ENCODE data around the gene ECD.
"Not testable (repeated sequence)": the region's sequence is repeated elsewhere in the genome, so short reads cannot be mapped to it uniquely, and the experiment has no call there.

Gene ECD

DNA sequence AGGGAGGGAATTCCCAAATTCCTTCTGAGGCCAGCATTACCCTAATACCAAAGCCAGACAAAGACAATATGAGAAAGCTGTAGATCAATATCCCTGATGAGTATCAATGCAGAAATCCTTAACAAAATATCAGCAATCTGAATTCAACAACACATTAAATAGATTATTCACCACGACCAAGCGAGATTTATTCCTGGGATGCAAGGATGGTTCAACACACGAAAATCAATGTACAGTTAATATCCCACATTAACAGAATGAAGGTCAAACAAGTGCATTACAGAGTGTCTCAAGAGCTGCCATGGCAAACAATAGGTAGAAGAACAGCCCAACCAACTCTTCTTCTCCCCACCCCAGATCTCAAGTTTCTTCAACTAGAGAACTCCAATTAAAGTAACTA, 6.1 kb downstream of the ECD start:
- H3K4me3 ChIP-seq (ENCODE audit: low read depth, low read length) = no peak overlapping the region
- no peak for DNase-seq (ENCODE audit: low read depth)

DNA sequence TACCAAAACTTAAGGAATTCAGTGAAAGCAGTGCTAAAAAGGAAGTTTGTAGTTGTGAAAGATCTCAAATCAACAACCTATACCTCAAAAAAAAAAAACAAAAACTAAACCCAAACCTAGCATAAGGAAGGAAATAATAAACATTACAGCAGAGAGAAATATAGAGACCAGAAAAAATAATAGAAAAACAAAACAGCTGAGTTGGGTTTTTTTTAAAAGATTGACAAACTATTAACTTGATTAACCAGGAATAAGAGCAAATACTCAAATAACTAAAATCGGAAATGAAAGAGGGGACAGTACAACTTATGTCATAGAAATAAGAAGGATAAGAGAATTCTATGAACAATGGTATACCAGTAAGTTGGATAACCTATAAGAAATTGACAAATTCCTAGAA, 6.7 kb downstream of the ECD start:
- H3K4me3 ChIP-seq (ENCODE audit: low read depth, low read length) = no peak overlapping the region
- DNase-seq (ENCODE audit: low read depth) = no peak

DNA sequence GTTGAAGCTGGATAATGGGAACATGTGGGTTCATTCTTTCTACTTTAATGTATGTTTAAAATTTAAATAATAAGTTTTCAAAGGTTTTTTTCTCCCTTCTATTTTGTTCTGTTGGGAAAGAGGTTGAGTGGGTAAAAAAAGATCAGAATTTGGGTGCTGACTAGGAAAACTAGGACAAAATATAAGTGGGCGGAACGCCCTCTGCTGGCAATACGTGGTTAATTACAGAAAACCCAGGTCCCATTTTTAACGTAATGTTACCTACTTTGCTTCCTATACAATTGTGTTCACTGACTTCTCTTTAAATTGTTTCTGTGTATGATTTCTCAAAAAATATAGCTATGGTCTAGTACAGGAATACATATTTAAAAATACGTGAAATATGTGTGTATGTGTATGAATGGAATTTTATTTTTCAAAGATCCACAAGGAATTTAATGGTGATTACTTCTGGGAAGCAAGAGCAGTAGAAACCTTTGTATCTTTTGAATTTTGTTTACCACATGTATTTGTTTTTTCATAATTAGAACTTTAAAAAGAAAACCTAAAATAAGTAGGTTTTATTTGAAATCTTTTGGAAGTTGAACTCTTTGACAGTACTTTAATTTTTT, 8.7 kb downstream of the ECD start:
- DNase-seq (ENCODE audit: low read depth) = peak; percentile 8
- no peak overlapping the region for H3K4me3 ChIP-seq (ENCODE audit: low read depth, low read length)

DNA sequence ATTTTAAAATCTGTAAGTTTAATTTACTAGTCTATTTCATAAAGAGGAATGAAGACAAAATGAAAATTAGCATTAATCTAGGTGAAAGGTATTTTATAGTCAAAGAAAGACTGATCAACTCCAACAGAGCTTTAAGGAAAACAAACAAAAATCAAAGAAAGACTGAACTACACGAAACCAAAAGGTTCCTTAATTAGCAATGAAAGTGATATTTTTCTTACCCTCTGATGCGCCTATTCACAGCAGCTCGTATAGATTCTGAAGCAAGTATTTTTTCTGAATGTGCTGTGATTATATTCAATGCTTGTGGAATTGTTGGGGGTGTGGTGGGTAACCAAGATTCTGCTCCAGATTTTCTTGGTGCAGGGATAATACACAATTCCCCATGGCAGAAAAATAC, 11.8 kb downstream of the ECD start:
- DNase-seq (ENCODE audit: low read depth) = no peak

DNA sequence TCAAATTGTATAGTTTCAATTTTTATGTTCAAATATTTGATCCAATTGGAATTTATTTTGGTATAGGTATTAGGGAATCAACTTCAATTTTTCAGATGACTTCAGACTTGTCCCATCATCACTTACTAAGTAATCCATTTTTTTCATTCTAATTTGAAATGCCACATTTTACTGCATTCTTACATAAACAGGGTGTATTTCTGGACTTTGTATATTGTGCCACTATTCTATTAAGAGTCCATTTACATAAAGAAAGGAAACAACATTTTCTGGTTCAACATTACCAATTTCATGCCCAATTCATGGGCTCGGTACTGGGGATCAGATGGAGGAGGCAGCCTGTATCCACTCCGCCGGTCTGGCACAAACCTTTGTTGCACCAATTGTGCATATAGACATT, 15.8 kb downstream of the ECD start:
- DNase-seq (ENCODE audit: low read depth) = no peak

More for the DNA sequence above, 11.8 kb downstream of the ECD start:
- H3K4me3 ChIP-seq (ENCODE audit: low read depth, low read length) = no peak overlapping the region

DNA sequence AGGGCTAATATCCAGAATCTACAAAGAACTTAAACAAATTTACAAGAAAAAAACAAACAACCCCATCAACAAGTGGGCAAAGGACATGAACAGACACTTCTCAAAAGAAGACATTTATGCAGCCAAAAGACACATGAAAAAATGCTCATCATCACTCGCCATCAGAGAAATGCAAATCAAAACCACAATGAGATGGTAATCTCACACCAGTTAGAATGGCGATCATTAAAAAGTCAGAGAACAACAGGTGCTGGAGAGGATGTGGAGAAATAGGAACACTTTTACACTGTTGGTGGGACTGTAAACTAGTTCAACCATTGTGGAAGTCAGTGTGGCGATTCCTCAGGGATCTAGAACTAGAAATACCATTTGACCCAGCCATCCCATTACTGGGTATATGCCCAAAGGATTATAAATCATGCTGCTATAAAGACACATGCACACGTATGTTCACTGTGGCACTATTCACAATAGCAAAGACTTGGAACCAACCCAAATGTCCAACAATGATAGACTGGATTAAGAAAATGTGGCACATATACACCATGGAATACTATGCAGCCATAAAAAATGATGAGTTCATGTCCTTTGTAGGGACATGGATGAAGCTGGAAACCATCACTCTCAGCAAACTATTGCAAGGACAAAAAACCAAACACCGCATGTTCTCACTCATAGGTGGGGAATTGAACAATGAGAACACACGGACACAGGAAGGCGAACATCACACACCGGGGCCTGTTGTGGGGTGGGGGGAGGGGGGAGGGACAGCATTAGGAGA, 17.0 kb downstream of the ECD start:
- DNase-seq (ENCODE audit: low read depth); H3K4me3 ChIP-seq (ENCODE audit: low read depth, low read length): not testable (repeated sequence)

More for the DNA sequence above, 15.8 kb downstream of the ECD start:
- no peak overlapping the region for H3K4me3 ChIP-seq (ENCODE audit: low read depth, low read length)

DNA sequence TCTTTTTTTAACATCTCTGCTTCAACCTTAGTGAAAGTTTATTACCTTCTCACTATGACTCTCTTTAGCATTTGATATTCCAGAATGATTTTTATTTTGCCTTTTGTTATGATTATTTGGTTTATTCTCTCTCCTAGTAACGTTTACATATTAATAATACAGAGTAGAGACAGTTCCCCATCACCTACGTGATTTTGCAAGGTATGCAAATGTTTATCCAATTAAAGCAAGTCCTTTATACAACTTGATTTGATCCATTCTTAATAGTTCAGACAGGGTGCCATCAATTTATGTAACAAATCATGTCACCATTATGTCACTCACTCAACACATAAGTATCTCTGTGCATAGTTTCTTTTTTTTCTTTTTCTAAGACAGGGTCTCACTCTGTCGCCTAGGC, 26.2 kb downstream of the ECD start:
- H3K4me3 ChIP-seq (ENCODE audit: low read depth, low read length) = no peak overlapping the region
- no peak for DNase-seq (ENCODE audit: low read depth)

DNA sequence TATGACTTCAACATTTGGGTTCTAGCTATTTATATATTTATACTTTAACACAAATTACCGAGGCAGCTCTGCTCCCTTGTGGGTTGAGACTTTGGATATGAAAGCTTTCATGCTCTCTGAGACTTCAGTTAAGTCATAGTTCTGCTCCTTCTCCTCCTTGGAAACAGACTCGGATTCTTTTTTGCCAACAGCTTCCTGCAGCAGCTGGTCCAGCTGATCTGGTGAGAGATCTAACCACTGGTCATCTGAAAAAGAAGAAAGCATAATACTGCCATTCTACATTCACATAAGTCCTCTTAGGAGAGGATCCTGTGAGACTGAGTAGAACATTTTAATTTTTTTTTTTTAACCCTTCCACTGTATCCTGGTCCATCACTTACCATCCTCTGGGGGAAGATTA, 28.6 kb downstream of the ECD start:
- DNase-seq (ENCODE audit: low read depth) = no peak

DNA sequence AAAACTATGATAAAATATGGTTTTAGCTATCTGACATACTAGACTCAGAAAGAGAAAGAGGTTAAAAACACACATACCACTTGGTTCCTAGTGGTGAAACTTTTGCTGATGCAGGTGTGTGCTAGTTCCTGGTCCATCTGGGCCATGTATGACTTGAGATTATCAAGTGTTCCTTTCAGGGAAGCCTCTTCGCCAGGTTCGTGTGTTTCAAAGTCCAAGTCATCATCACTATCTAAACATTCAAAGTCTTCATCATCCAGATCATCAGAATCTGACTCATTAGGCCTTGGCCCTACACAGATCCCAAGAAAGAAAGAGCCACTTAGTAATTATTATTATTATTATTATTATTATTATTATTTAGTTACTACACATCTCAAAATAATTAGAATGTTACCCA, 31.2 kb downstream of the ECD start:
- no peak overlapping the region for H3K4me3 ChIP-seq (ENCODE audit: low read depth, low read length)
- no peak for DNase-seq (ENCODE audit: low read depth)

More for the DNA sequence above, 28.6 kb downstream of the ECD start:
- no peak overlapping the region for H3K4me3 ChIP-seq (ENCODE audit: low read depth, low read length)

DNA sequence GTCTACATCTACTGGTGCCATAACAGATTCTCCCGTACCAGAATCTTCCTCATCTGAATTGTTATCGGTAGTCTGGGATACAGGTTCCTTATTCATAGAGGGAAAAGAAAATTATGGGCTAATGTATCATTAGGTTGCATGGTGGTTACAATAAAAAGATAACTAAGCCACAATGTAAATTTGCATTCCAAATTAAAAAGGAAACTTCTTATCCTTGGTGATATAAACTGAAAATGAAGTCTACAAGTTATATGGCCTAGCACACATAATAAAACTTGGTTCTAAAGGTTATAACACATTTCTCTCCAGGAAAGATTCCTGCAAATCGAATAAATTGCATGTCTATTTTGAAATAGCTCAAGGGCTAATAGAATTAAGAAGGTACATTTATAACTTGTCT, 33.1 kb downstream of the ECD start:
- DNase-seq (ENCODE audit: low read depth) = no peak
- no peak overlapping the region for H3K4me3 ChIP-seq (ENCODE audit: low read depth, low read length)

DNA sequence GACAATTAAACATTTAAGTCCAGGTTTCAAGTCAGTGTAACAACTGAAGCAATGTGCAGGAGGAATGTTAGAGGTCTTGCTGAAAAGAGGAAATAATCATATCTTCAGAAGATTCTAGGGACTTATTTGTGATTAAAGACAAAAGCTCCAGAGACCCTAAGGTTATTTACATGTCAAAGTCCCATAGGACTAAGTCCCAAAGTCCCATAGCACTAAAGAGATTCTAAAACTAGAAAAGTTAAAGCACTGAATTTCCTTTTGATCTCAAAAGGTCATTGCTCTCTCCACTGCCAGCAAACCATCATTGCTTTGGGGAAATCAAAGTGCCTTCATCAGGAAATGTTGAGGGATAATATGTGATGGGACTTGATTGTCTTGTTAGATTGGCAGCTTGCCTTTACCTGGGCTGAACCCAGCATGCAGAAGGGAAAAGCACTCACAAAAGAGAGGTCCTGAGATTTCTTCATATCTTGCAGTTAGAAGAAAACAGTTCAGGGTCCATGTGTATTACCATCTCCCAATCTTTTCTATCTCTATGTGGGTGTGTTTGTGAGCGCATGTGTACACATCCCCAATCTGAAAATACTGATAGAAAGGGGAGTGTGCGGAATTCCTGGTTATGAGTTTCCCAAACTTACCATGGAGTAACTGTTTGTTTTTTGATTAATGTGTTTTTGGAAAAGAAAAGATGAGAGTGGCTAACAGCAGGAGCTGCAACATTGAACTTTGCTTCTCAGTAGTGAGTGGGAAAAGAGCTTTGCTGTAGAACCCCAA, 35.7 kb downstream of the ECD start:
- no peak for DNase-seq (ENCODE audit: low read depth)

DNA sequence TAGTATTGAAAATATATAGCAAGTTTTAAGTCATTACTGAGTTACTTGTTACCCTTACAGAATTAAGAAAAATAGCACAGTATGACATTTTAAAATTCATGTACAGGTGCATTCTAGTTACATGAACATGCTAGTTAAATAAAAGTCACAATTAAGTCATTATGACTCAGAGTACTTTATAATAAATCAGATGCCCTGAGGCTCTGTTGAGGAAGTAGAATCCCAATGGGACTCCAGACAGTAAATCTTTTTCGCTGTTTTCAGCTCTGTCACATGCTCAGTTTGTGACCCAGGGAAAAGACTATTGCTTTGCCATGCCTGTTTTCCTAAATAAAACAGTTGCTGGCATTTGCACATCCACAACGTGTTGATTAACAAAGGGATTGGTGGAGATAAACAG, 36.5 kb downstream of the ECD start:
- H3K4me3 ChIP-seq (ENCODE audit: low read depth, low read length) = no peak overlapping the region
- DNase-seq (ENCODE audit: low read depth) = no peak

More for the DNA sequence above, 35.7 kb downstream of the ECD start:
- H3K4me3 ChIP-seq (ENCODE audit: low read depth, low read length) = no peak overlapping the region

DNA sequence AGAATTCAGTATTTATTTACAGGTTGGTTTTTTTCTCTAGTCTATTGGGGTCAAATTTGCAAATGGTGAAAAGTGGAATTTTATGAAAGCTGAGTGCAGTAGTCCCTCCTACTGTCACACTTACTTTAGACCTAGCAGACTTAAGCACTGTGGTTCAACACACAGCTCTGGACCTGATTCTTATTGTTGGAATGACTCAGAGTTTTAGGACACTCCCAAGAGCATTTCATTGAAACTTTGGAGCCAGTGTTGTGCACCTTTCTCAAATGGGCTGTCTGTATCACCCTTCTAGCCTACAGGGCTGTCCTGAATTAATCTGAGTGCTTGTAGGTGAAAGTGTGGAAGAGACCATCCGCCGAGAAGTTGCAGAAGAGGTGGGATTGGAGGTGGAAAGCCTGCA, 41.5 kb downstream of the ECD start:
- no peak overlapping the region for H3K4me3 ChIP-seq (ENCODE audit: low read depth, low read length)
- no peak for DNase-seq (ENCODE audit: low read depth)

DNA sequence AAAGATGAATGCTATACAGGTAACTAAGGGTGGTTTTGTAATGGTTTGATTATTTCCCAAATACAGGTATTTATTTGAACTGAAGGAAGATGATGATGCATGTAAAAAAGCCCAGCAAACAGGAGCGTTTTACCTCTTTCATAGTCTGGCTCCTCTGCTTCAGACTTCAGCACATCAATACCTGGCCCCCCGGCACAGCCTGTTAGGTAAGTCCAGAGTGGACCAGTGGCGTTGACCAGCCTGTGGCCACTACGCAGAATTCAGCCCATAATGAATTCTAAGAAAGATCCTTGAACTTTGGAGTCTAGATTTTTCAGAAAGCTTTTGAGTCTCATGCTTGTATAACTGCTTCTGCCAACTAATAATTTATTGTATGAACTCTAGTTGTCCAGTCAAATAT, 47.9 kb downstream of the ECD start:
- no peak for DNase-seq (ENCODE audit: low read depth)
- no peak overlapping the region for H3K4me3 ChIP-seq (ENCODE audit: low read depth, low read length)

DNA sequence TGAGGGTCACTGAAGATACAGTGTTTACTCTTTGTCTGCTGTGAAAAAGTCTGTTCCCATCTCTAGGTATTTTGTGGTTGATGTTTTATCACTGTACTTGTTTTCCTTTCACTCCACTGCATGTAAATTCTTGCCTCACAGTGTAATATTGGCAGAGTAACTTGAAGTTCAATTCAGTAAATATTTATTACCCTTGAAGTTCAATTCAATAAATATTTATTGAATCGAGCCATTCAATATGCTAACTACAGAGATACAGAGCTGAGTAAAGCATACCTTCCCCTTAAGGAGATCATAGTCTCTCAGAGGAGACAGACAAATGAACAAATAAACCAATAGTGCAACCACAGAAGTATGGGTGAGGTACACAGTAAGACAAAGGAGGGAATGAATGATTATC, 48.4 kb downstream of the ECD start:
- H3K4me3 ChIP-seq (ENCODE audit: low read depth, low read length) = no peak overlapping the region
- no peak for DNase-seq (ENCODE audit: low read depth)

DNA sequence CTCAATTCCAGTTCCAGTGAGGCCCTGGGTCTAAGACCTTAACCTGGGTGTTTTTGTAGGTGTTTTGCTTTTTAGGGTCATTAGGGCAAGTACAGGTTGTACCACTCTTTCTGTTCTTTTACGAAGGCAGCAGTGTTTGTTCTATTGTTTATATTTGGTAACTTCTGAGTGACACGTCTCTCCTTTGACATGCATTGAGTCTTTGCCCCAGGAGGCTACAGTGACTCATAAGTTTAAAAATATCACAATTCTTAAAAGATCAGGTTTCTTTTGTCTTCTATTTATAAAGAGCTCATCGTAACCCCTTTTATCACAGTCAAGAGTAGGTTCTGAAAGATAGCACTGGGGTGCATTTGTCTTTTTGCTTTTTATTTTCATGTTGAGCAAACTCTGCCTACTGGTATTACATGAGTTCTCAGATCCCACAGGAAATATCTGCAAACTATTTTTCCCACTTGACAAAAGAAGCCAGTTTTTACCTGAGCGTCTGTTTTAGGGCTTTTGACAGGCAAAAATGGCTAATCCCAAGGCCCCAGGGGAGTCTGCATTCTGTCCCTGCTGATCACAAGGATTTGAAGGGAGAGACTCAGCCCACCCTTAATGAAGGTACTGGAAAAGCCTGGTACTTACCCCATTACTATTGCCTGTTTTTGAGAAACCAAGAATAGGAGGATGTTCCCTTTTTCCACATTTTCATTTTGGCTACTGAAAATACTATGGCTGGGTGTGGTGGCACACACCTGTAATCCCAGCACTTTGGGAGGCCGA, 49.6 kb downstream of the ECD start:
- DNase-seq (ENCODE audit: low read depth) = no peak
- H3K4me3 ChIP-seq (ENCODE audit: low read depth, low read length) = no peak overlapping the region

DNA sequence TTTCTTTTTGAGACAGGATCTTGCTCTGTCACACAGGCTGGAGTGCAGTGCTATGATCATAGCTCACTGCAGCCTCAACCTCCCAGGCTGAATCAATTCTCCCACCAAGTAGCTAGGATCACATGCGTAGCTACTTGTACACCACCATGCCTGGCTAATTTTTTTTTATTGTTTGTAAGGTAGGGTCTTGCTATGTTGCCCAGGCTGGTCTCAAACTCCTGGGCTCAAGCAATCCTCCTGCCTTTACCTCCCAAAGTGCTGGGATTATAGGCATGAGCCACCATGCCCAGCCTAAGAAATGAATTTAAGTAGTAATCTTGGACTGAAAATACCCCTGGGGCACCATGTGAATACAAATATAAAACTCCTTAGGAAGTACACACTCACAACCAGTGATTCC, 51.8 kb downstream of the ECD start:
- DNase-seq (ENCODE audit: low read depth) = no peak
- no peak overlapping the region for H3K4me3 ChIP-seq (ENCODE audit: low read depth, low read length)

DNA sequence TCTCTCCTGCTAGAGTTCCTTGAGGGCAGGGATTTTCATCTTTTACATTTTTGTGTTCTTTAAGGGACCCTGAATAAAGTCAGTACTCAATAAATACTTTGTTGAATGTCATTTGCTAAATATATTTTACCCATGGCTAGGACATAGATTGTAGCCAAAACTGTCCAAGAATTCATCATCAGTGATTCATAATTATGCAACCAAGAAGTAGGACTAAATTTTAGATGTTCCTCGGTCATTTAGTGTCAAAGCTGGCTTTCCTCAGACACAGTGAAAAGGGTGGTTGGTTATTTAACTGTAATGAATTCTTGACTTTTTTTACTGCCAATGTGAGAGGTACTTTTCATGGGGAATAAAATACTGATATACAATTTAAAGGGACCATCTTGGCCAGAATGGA, 54.3 kb downstream of the ECD start:
- no peak for DNase-seq (ENCODE audit: low read depth)
- no peak overlapping the region for H3K4me3 ChIP-seq (ENCODE audit: low read depth, low read length)

DNA sequence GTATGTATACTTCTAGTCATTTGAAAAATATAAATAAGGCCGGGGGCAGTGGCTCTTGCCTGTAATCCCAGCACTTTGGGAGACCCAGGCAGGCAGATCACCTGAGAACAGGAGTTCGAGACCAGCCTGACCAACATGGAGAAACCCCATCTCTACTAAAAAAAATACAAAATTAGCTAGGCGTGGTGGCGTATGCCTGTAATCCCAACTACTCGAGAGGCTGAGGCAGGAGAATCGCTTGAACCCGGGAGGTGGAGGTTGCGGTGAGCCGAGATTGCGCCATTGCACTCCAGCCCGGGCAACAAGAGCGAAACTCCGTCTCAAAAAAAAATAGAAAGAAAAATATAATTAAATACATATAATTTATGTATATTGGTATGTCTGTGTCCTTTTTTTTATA, 55.8 kb downstream of the ECD start:
- not testable (repeated sequence) for DNase-seq (ENCODE audit: low read depth); H3K4me3 ChIP-seq (ENCODE audit: low read depth, low read length)

DNA sequence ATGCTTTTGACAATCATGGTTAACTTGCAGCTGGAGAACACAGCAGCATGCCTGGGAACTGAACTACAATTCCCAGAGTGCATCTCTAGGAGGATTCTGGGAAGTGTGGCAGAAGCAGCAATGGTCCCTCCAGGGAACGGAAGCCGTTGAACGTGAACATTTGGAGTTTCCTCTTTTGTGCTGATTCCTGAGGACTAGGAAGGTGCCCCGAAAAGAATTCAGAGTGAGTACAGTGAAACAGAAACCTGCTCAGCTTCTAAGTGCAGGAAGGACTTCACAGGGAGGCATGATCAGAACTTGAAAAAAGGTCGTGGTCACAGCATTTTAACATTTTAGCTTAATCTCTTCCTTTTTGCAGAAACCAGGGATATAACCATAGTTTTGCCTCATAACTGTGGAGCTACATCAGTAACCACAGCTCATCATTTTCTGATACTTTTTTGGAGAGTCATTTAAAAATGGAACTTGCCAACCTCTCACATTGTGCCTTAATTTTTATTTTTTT, 57.4 kb downstream of the ECD start, which contains the start of gene NUDT13:
Gene NUDT13 (plus strand): TSS at position 111 of the 505 bp plus-strand sequence. CDS start 3,911 bp downstream, outside the sequence.
- H3K4me3 ChIP-seq (ENCODE audit: low read depth, low read length) = peak within 1 kb of the TSS; percentile 58
- no peak for DNase-seq (ENCODE audit: low read depth)
